IPS-15b (cell line): ENCODE data around the gene RNF38.
"Not testable (repeated sequence)": the region's sequence is repeated elsewhere in the genome, so short reads cannot be mapped to it uniquely, and the experiment has no call there.

Source experiments
- H3K27me3 ChIP-seq: one replicate; pipeline ENCODE4 v1.6.1; 2013; ENCODE audit warnings: low read length; ENCODE audit not compliant: control insufficient read depth, insufficient read depth
- H3K36me3 ChIP-seq: one replicate; pipeline ENCODE4 v1.6.1; 2013; ENCODE audit warnings: low read length; ENCODE audit not compliant: control insufficient read depth, insufficient read depth
- H3K4me1 ChIP-seq: one replicate; pipeline ENCODE4 v1.6.1; 2013; ENCODE audit warnings: mild to moderate bottlenecking, low read length; ENCODE audit not compliant: control insufficient read depth, insufficient read depth
- H3K4me3 ChIP-seq: one replicate; pipeline ENCODE4 v1.5.1; 2013; ENCODE audit warnings: low read depth, low read length
- H3K9ac ChIP-seq: one replicate; pipeline ENCODE4 v1.6.1; 2013; ENCODE audit warnings: low read depth, mild to moderate bottlenecking, low read length
- H3K9me3 ChIP-seq: one replicate; pipeline ENCODE4 v1.6.1; 2013; ENCODE audit warnings: mild to moderate bottlenecking, low read length; ENCODE audit not compliant: control insufficient read depth, insufficient read depth

Gene RNF38

DNA sequence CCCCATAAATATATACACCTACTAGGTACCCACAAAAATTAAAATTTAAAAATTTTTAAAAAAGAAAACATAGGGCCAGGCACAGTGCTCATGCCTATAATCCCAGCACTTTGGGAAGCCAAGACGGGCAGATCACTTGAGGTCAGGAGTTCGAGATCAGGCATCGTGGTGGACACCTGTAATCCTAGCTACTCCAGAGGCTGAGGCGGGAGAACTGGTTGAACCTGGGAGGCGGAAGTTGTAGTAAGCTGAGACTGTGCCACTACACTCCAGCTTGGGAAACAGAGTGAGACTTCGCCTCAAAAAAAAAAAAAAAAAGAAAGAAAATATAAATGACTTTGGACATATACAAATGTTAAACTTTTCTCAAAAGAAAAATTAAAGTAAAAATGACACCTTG lies 33.3 kb upstream of the RNF38 start:
- Histone ChIP-seq H3K36me3 (no peaks in the 10 kb centered on the region), H3K4me3 (no peak overlapping the region), H3K4me1 (peaks cover 24% of the 10 kb centered on the region), H3K9me3 (no peaks in the 10 kb centered on the region), H3K27me3 (no peaks in the 10 kb centered on the region), H3K9ac (no peak overlapping the region)

- Histone ChIP-seq H3K27me3 (no peaks in the 10 kb centered on the region), H3K4me1 (peaks cover 14% of the 10 kb centered on the region), H3K9ac (no peak overlapping the region), H3K4me3 (no peak overlapping the region), H3K36me3 (no peaks in the 10 kb centered on the region), H3K9me3 (no peaks in the 10 kb centered on the region)
Measured at GRCh38 chr9:36431078-36431477, 31.0 kb upstream of the RNF38 start.

DNA sequence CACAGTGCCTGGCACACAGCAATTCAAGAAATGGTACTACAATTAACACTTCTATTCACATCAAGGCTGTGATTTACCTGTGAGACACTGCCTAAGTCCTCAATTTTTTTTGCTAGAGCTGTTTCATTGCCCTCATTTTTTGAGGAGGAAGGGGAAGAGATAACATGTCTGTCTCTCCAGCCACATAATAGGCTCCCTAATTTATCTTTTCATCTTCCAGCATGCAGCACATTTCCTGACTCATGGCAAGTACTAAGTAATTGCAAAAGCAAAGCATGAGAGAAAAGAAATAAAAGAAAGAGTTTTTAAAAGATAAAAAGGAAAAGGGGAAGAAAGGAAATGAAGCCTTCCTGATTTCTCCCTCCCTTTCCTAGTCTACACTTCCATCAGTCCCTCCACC lies 26.9 kb upstream of the RNF38 start:
- Histone ChIP-seq H3K36me3 (no peaks in the 10 kb centered on the region), H3K4me1 (peaks cover 9% of the 10 kb centered on the region), H3K9me3 (no peaks in the 10 kb centered on the region), H3K27me3 (no peaks in the 10 kb centered on the region), H3K4me3 (no peak overlapping the region), H3K9ac (no peak overlapping the region)

DNA sequence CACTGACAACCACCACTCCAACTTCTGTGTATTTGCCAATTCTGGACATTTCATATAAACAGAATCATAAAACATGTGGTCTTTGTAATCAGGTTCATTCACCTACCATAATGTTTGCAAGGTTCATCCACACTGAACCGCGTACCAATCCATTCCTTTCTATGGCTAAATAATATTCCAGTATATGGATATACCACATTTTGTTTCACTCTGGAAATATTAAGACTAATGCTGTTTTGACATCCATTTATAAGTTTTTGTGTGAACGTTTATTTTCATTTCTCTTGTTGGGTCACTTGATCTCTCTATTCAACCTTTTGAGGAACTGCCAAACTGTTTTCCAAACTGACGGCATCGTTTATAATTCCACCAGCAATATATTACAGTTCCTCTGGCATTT lies 26.3 kb upstream of the RNF38 start:
- H3K4me3 ChIP-seq: no peak overlapping the region

GRCh38 chr9:36424289-36425055 lies 24.4 kb upstream of the RNF38 start:
- peaks cover 2% of the 10 kb centered on the region for H3K4me1 ChIP-seq
- H3K27me3 ChIP-seq: no peaks in the 10 kb centered on the region
- no peaks in the 10 kb centered on the region for H3K36me3 ChIP-seq
- no peaks in the 10 kb centered on the region for H3K9me3 ChIP-seq
- H3K4me3 ChIP-seq: no peak overlapping the region
- H3K9ac ChIP-seq: no peak overlapping the region

More for the DNA sequence above, 26.3 kb upstream of the RNF38 start:
- Histone ChIP-seq H3K4me1 (peaks cover 7% of the 10 kb centered on the region), H3K9me3 (no peaks in the 10 kb centered on the region), H3K36me3 (no peaks in the 10 kb centered on the region), H3K9ac (no peak overlapping the region), H3K27me3 (no peaks in the 10 kb centered on the region)

DNA sequence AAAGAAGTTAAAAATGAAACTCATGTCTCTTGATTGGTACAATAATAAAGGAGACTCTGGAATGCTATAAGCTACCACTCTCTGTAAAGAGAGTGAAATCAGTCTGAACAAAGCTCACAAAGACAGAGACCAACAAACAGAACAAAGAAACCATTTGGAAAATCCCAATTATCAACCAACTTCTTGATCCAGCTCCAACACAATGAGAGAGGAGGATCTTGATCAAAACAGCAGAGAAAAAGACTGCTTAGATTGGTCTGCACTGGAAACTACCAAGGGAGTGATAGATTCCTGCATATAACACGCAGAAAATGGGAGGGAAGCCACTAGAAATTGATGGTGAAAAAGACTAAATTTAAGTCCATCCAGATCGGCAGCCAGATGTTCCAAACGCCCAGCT lies 23.1 kb upstream of the RNF38 start:
- Histone ChIP-seq H3K27me3 (no peaks in the 10 kb centered on the region), H3K9me3 (no peaks in the 10 kb centered on the region), H3K4me3 (no peak overlapping the region), H3K4me1 (peaks cover 2% of the 10 kb centered on the region), H3K9ac (no peak overlapping the region), H3K36me3 (no peaks in the 10 kb centered on the region)

DNA sequence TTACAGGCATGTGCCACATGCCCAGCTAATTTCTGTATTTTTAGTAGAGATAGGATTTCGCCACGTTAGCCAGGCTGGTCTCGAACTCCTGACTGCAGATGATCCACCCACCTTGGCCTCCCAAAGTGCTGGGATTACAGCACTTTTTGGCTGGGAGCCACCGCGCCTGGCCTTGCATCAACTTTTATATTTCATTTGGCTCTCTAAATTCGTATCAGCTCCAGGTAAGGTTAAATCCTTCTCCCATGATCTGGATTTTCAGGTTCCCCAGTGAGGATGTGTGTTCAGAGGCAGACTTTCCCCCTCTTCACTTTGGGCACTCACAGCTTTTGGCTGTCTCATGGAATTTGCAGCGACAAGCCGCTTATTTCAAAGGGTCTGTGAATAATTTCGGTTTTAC lies 16.8 kb upstream of the RNF38 start:
- no peaks in the 10 kb centered on the region for H3K36me3 ChIP-seq
- H3K9ac ChIP-seq: no peak overlapping the region
- no peak overlapping the region for H3K4me3 ChIP-seq
- no peaks in the 10 kb centered on the region for H3K27me3 ChIP-seq
- H3K4me1 ChIP-seq: peaks cover 15% of the 10 kb centered on the region
- no peaks in the 10 kb centered on the region for H3K9me3 ChIP-seq

GRCh38 chr9:36415822-36416525 lies 15.9 kb upstream of the RNF38 start:
- Histone ChIP-seq H3K9ac (peak overlapping the region; percentile 47), H3K4me3 (peak overlapping the region; percentile 48), H3K9me3 (no peaks in the 10 kb centered on the region), H3K36me3 (no peaks in the 10 kb centered on the region), H3K4me1 (peaks cover 15% of the 10 kb centered on the region), H3K27me3 (no peaks in the 10 kb centered on the region)

GRCh38 chr9:36411410-36411809 lies 11.3 kb upstream of the RNF38 start:
- not testable (repeated sequence) for H3K36me3 ChIP-seq, H3K9me3 ChIP-seq, H3K9ac ChIP-seq, H3K27me3 ChIP-seq, H3K4me3 ChIP-seq
- peaks cover 15% of the 10 kb centered on the region for H3K4me1 ChIP-seq

- not testable (repeated sequence) for H3K4me3 ChIP-seq, H3K27me3 ChIP-seq, H3K4me1 ChIP-seq, H3K9me3 ChIP-seq, H3K36me3 ChIP-seq, H3K9ac ChIP-seq
Measured at GRCh38 chr9:36409076-36409475, 9.0 kb upstream of the RNF38 start.

DNA sequence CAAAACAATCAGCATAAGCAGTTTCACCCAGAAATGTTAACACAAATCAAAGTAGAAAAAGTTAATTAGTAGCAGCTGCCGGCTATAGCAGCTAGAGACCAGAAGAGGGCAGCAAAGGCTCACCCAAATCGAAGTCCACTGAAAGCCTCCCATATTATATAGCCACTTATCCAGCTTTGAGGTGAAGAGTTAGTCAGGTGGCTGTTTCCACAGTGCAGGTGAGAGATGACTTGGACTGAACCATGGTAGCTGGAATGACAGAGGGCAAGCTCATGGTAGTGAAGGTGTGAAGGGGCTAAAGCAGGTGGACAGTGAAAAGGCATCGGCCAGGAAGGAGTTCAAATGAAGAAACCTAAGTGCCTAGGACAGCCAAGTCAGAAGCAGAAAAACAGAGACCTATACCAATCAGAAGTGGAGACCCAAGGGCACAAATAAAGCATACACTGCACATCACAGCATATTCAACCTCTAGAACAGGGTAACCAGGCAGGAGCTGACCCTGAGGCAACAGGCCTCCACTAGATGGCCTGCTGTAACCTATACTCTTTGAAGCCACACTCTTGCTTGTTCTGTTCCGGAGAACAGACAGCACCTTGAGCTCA lies 7.2 kb upstream of the RNF38 start:
- H3K9me3 ChIP-seq: no peaks in the 10 kb centered on the region
- H3K4me3 ChIP-seq: no peak overlapping the region
- H3K4me1 ChIP-seq: peaks cover 4% of the 10 kb centered on the region

DNA sequence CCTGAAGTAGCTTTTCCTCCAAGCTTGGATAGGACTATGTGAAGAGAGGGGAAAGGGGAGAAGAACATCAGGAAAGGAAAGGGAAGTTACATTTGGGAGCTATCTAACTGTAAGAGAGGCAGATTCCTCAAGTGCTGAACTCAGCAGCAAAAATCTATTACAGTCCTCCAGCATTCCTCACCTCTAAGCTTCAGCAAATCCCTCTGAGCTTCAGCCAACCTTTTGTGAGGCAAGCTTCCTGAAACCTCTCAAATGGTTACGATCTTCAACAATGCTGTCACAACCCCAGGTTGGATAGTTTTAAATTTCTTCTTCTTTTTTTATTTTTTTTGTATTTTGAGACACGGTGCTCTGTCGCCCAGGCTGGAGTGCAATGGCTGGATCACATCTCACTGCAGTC lies 2.5 kb upstream of the RNF38 start:
- Histone ChIP-seq H3K9me3 (no peaks in the 10 kb centered on the region), H3K4me3 (no peak overlapping the region), H3K9ac (no peak overlapping the region), H3K36me3 (no peaks in the 10 kb centered on the region), H3K4me1 (peaks cover 7% of the 10 kb centered on the region), H3K27me3 (no peaks in the 10 kb centered on the region)

More for the DNA sequence above, 7.2 kb upstream of the RNF38 start:
- no peaks in the 10 kb centered on the region for H3K27me3 ChIP-seq
- no peak overlapping the region for H3K9ac ChIP-seq
- no peaks in the 10 kb centered on the region for H3K36me3 ChIP-seq
